G401 (cell line): ENCODE data around the gene PEX12. TPM values are rescaled to one million over a fixed set of nuclear protein-coding genes. Genes with fewer than 3 reads are reported as not detected.
"Not testable (repeated sequence)": the region's sequence is repeated elsewhere in the genome, so short reads cannot be mapped to it uniquely, and the experiment has no call there.

Source experiments
- DNase-seq: peaks from one replicate; pipeline ENCODE4 v3.0.0-alpha.2; 2015; ENCODE audit warnings: low spot score
- in situ Hi-C: cut with HindIII; loops from 2 replicates; pipeline ENCODE4 v1.10.0; 2016; ENCODE audit warnings: low sequenced_read_pairs, mixed read lengths
- total RNA-seq: library from RNA; depleted of rRNA; stranded (reverse); fragments of >200 nt; shearing (Covaris generic); gene quantifications from 2 replicates; pipeline ENCODE4 v1.2.3, GENCODE V29; 2014; rRNA removed

Gene PEX12
- total RNA-seq, 1 experiment from 2014 or later, result 5.7 TPM

DNA sequence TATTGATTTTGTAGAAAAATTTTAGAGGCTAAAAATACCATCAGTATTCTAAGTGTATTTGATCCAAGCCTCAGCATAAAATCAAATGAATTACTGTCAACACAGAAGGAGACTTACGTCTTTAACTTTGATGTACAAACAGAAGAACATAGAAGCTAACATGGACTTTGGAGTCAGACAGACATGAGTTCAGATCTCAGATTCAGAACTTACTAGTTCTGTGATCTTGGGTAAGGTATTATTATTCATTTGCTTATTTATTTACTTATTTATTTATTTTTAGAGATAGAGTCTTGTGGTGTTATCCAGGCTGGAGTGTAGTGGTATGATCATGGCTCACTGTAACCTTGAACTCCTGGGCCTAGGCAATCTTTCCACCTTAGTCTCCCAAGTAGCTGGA is 36.9 kb downstream of the PEX12 start:
- in situ Hi-C loops, result no loop called here

DNA sequence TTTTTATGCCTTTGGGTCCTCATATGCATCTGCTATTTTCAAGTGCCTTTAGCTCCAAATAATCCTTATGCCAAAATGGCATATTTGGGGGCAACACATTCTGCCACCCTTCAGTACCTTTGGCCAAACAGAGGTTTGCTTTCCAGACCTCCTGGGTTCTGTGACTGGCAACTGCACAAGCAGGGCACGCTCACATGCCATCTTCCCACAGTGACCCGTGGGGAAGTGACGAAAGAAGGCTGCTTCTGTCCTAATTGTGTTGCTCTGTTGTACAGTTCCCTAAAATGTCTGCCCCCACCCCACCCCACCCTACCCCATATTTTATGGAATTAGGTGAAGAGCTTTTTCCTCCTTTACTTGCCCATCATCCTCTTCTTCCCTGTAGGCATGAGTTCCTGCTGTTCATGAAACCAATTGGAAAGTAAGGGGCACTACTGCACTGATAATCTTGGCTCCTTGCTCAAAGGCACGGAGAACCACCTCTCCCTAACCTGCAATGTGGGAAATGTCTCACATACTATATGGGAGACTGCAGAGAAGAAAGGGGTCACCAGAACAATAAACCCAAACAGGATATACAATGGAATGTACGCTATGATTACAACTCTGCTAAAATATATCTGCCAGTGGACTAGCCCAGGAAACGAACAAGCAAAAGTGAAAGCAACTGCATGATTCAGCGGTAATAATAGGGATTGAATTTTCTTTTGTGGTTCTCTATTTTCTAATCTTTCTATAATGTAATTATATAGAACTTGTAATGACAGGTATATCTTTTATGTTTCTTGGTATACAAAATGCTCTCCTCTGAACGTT is 37.6 kb downstream of the PEX12 start:
- in situ Hi-C loops, result no loop called here
- no peak for DNase-seq

More for the DNA sequence above, 36.9 kb downstream of the PEX12 start:
- no peak for DNase-seq

- in situ Hi-C loops, result no loop called here
- no peak for DNase-seq
Observed at GRCh38 chr17:35539659-35540026, 38.7 kb downstream of the PEX12 start.

- in situ Hi-C loops, result no loop called here
Observed at GRCh38 chr17:35537601-35538141, 40.7 kb downstream of the PEX12 start, which contains the start of gene SLFN12L. SLFN12L (minus strand) TSS chr17:35537678; CDS start chr17:35522364, 15,314 bp downstream.

DNA sequence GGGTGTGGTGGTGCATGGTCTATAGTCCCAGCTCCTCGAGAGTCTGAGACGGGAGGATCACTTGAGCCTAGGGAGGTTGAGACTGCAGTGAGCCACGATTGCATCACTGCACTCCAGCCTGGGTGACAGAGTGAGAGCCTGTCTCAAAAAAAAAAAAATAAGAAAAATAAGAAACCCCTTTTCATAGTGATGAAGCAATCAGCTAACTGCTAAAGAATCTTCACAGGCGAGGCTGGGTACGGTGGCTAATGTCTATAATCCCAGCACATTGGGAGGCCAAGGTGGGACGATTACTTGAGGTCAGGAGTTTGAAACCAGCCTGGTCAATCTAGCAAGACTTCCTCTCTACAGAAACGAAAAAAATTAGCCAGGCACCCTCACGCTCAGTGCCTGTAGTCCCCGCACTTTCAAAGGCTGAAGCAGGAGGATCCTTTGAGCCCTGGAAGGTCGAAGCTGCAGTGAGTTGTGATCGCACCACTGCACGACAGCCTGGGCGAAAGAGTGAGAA is 41.7 kb downstream of the PEX12 start:
- in situ Hi-C loops, result no loop called here
- no peak for DNase-seq

More at GRCh38 chr17:35537601-35538141, 40.7 kb downstream of the PEX12 start, which contains the start of gene SLFN12L:
- no peak for DNase-seq

DNA sequence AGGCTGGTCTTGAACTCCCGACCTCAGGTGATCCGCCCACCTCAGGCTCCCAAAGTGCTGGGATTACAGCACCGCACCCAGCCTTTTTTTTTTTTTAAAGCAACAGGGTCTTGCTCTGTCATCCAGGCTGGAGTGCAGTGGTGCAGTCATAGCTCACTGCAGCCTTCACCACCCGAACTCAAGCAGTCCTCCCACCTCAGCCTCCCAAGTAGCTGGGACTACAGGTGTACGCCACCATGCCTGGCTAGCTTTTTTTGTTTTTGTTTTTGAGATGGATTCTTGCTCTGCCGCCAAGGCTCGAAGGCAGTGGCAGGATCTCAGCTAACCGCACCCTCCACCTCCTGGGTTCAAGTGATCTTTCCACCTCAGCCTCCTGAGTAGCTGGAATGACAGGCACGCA is 43.0 kb downstream of the PEX12 start:
- DNase-seq, in situ Hi-C loops: not testable (repeated sequence)

DNA sequence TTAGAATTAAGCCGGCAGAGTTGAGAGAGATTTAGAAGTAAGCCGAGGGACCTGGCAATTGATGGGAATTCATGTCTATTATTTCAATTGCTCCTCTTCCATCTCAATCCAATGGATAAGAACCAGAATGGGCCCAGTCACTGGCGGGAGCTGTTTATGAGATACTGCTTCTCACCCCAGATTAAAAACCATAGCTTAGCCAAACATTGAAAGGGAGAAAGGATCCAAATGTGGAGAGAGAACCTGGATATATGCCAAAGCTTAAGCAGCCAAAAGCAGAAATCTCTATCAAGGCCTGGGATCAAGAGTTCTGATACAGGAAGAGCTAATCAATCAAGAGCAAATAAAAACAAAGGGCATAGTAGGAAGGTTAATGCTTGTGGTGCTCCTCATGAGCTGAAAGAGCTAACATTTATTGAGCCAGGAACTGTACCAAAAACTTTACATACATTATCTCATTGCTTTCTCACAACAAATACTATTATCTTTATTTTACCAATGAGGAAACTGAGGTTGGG is 43.7 kb downstream of the PEX12 start:
- no peak for DNase-seq
- in situ Hi-C loops, result loop anchor here (5.0 kb wide), 1 partner anchor 222 kb away; no protein-coding TSS in a partner anchor

DNA sequence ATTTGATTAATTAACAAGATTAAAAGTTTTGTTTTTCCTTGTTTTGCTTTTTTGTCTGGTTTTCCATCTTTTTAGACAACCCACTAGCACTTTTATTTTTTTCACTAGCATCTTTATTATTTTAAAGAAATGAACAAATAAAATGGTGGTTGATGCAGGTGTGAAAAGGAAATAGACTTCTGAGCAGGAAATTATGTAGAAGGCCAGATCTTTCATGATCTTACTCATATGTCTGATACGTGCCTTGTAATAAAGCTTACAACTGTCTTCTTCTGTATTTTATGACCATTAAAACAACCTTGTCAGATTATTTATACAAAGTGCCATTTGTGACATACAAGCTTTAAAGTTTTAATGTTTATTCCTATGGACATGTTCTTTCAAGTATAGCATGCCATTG is 47.2 kb downstream of the PEX12 start:
- DNase-seq, result no peak
- in situ Hi-C loops, result loop anchor here (5.0 kb wide), 1 partner anchor 219 kb away; no protein-coding TSS in a partner anchor

GRCh38 chr17:35529866-35530265 is 48.5 kb downstream of the PEX12 start:
- in situ Hi-C loops, result loop anchor here (5.0 kb wide), 1 partner anchor 218 kb away; no protein-coding TSS in a partner anchor
- DNase-seq, result no peak

DNA sequence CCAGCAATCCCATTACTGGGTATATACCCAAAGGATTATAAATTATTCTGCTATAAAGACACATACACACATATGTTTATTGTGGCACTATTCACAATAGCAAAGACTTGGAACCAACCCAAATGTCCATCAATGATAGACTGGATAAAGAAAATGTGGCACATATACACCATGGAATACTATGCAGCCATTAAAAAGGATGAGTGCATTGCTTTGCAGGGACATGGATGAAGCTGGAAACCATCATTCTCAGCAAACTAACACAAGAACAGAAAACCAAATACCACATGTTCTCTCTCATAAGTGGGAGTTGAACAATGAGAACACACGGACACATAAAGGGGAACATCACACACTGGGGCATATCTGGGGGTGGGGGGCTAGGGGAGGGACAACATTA is 49.0 kb downstream of the PEX12 start:
- DNase-seq, in situ Hi-C loops: not testable (repeated sequence)

Other genes with a start within 250 kb of the PEX12 start
- not detected in 2 replicates for gene SLFN11, start 204.9 kb downstream of the PEX12 start, total RNA-seq
- 12.3 and 15.0 TPM in 2 replicates for gene SLFN12, start 146.1 kb downstream of the PEX12 start, total RNA-seq
- gene SLFN13, start 129.8 kb downstream of the PEX12 start, total RNA-seq, result 0.24 TPM in 1 of 2 replicates, not detected in the other
- gene SLFN12L, start 40.9 kb downstream of the PEX12 start, total RNA-seq, result not detected in 2 replicates
- not detected in 2 replicates for gene SLFN14, start 17.8 kb downstream of the PEX12 start, total RNA-seq
- 104 and 126 TPM in 2 replicates for gene AP2B1, start 8.8 kb upstream of the PEX12 start, total RNA-seq
- 18.4 and 19.5 TPM in 2 replicates for gene RASL10B, start 153.1 kb upstream of the PEX12 start, total RNA-seq
- gene GAS2L2, start 174.7 kb upstream of the PEX12 start, total RNA-seq, result not detected in 2 replicates
- gene C17orf50, start 182.3 kb upstream of the PEX12 start, total RNA-seq, result not detected in 2 replicates
- not detected in 2 replicates for gene MMP28, start 217.1 kb upstream of the PEX12 start, total RNA-seq
- 18.2 and 23.9 TPM in 2 replicates for gene TAF15, start 230.9 kb upstream of the PEX12 start, total RNA-seq